Smooth muscle cell (in vitro differentiated cells): Measurements from ENCODE around the gene FABP3. TPM values are rescaled to one million over a fixed set of nuclear protein-coding genes. Genes with fewer than 3 reads are reported as not detected.

ENCODE experiments used
- DNase-seq: peaks from one replicate; lab custom pipeline; 2025; ENCODE audit not compliant: unreplicated experiment; lab: John Stamatoyannopoulos, UW
- H2AFZ ChIP-seq: fragments of 200-600 bp; sonication (generic); 2 replicates; pipeline ENCODE4 v1.6.0; 2016; ENCODE audit warnings: antibody characterized with exemption, low read depth, mild to moderate bottlenecking
- H3F3A ChIP-seq: fragments of 200-600 bp; sonication (generic); 2 replicates; pipeline ENCODE4 v1.6.0; 2017; ENCODE audit warnings: antibody characterized with exemption, low read depth
- H3K27ac ChIP-seq: fragments of 200-600 bp; sonication (generic); 2 replicates; pipeline ENCODE4 v1.5.1; 2016; ENCODE audit warnings: low read depth, mild to moderate bottlenecking
- H3K27me3 ChIP-seq: fragments of 200-600 bp; sonication (generic); 2 replicates; pipeline ENCODE4 v1.6.1; 2016; ENCODE audit warnings: low read depth, mild to moderate bottlenecking
- H3K36me3 ChIP-seq: fragments of 200-600 bp; sonication (generic); 2 replicates; pipeline ENCODE4 v1.5.1; 2016; ENCODE audit warnings: low read depth
- H3K4me1 ChIP-seq: fragments of 200-600 bp; sonication (generic); 2 replicates; pipeline ENCODE4 v1.5.1; 2016; ENCODE audit warnings: low read depth
- H3K4me2 ChIP-seq: fragments of 200-600 bp; sonication (generic); 2 replicates; pipeline ENCODE4 v1.6.0; 2016; ENCODE audit warnings: mild to moderate bottlenecking
- H3K4me3 ChIP-seq: fragments of 200-600 bp; sonication (generic); 2 replicates; pipeline ENCODE4 v1.5.1; 2016; ENCODE audit warnings: mild to moderate bottlenecking
- H3K79me2 ChIP-seq: fragments of 200-600 bp; sonication (generic); 2 replicates; pipeline ENCODE4 v1.6.0; 2016; ENCODE audit warnings: low read depth, mild to moderate bottlenecking
- H3K9ac ChIP-seq: fragments of 200-600 bp; sonication (generic); 2 replicates; pipeline ENCODE4 v1.6.0; 2016; ENCODE audit warnings: low read depth
- H3K9me3 ChIP-seq: fragments of 200-600 bp; sonication (generic); replicated peaks from 2 replicates; pipeline ENCODE4 v1.5.1; 2016; ENCODE audit warnings: low read depth
- H4K20me1 ChIP-seq: fragments of 200-600 bp; sonication (generic); 2 replicates; pipeline ENCODE4 v1.6.0; 2016; ENCODE audit warnings: low read depth
- WGBS: methylation state at CpG from one replicate; pipeline ENCODE4 v1.1.7; 2016; ENCODE audit warnings: low lambda C conversion rate; 5-methylcytosine and 5-hydroxymethylcytosine counted together
- polyA plus RNA-seq: library from polyadenylated mRNA; unstranded; fragments of >200 nt; fragmentation: Nextera tagmentation; extraction: Ambion mirVana; gene quantifications from 2 replicates; pipeline ENCODE4 v1.2.1, GENCODE V29; 2016
- total RNA-seq: library from RNA; depleted of rRNA; stranded (reverse); fragments of >200 nt; gene quantifications from 2 replicates; pipeline ENCODE4 v1.2.3, GENCODE V29; 2014
- TF ChIP-seq, protein P1 (sequence below): fragments of 200-600 bp; sonication (generic); IDR thresholded peaks from 2 replicates; pipeline ENCODE4 v1.5.1; 2017; ENCODE audit warnings: borderline replicate concordance, mild to moderate bottlenecking, antibody characterized with exemption; ENCODE audit not compliant: insufficient read depth, poor library complexity, severe bottlenecking

The FABP3 gene
- total and polyA plus RNA-seq, 2 experiments from 2014 or later = 2.5 to 6.9 TPM

GRCh38 chr1:31373897-31374486 is 1.1 kb upstream of the FABP3 start:
- peak overlapping the region; percentile 58 for H3K4me3 ChIP-seq
- H3K27me3 ChIP-seq = no peaks in the 10 kb centered on the region
- H3K9me3 ChIP-seq = no peaks in the 10 kb centered on the region
- TF ChIP-seq, protein P1, sequence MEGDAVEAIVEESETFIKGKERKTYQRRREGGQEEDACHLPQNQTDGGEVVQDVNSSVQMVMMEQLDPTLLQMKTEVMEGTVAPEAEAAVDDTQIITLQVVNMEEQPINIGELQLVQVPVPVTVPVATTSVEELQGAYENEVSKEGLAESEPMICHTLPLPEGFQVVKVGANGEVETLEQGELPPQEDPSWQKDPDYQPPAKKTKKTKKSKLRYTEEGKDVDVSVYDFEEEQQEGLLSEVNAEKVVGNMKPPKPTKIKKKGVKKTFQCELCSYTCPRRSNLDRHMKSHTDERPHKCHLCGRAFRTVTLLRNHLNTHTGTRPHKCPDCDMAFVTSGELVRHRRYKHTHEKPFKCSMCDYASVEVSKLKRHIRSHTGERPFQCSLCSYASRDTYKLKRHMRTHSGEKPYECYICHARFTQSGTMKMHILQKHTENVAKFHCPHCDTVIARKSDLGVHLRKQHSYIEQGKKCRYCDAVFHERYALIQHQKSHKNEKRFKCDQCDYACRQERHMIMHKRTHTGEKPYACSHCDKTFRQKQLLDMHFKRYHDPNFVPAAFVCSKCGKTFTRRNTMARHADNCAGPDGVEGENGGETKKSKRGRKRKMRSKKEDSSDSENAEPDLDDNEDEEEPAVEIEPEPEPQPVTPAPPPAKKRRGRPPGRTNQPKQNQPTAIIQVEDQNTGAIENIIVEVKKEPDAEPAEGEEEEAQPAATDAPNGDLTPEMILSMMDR = no peak
- H3K4me1 ChIP-seq = peaks cover 14% of the 10 kb centered on the region
- no peak for DNase-seq
- H3F3A ChIP-seq = peaks cover 9% of the 10 kb centered on the region
- H4K20me1 ChIP-seq = no peaks in the 10 kb centered on the region
- 48% methylated on average over 11 of the region's 11 CpGs for WGBS
- no peaks in the 10 kb centered on the region for H3K79me2 ChIP-seq
- H2AFZ ChIP-seq = no peak overlapping the region
- no peaks in the 10 kb centered on the region for H3K36me3 ChIP-seq
- H3K9ac ChIP-seq = no peak overlapping the region
- no peak overlapping the region for H3K27ac ChIP-seq
- peak overlapping the region; percentile 87 for H3K4me2 ChIP-seq

DNA sequence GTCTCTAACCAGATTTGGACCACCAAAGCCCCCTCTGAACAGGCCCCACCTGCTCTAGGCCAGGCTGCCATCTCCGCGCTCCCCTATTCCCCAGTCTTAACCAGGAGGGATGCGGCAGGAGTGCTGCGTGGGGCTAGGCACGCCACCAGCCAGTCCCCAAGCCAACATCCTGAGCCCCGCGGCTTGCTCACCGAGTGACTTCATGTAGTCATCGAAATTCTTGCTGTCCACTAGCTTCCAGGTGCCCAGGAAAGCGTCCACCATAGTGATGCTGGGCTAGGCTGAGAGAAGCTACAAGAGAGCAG is 173 bp downstream of the FABP3 start:
- WGBS = 30% methylated on average over 10 of the region's 10 CpGs
- H4K20me1 ChIP-seq = no peaks in the 10 kb centered on the region
- H3K4me2 ChIP-seq = peak overlapping the region; percentile 87
- no peaks in the 10 kb centered on the region for H3K79me2 ChIP-seq
- H3K9ac ChIP-seq = peak overlapping the region; percentile 76
- peaks cover 9% of the 10 kb centered on the region for H3F3A ChIP-seq
- peak overlapping the region; percentile 58 for H3K4me3 ChIP-seq
- no peak for DNase-seq
- no peaks in the 10 kb centered on the region for H3K9me3 ChIP-seq
- H3K4me1 ChIP-seq = peaks cover 14% of the 10 kb centered on the region
- TF ChIP-seq, protein P1 = no peak
- H3K27ac ChIP-seq = peak overlapping the region; percentile 76
- H3K27me3 ChIP-seq = no peaks in the 10 kb centered on the region
- H2AFZ ChIP-seq = no peak overlapping the region
- H3K36me3 ChIP-seq = no peaks in the 10 kb centered on the region

GRCh38 chr1:31372051-31372450 is 825 bp downstream of the FABP3 start:
- Histone ChIP-seq H3K36me3 (no peaks in the 10 kb centered on the region), H3K79me2 (no peaks in the 10 kb centered on the region), H3K9ac (no peak overlapping the region), H3F3A (peaks cover 9% of the 10 kb centered on the region), H3K4me3 (no peak overlapping the region), H3K9me3 (no peaks in the 10 kb centered on the region), H3K4me1 (peaks cover 14% of the 10 kb centered on the region), H3K27ac (no peak overlapping the region), H4K20me1 (no peaks in the 10 kb centered on the region), H3K4me2 (no peak overlapping the region), H3K27me3 (no peaks in the 10 kb centered on the region), H2AFZ (no peak overlapping the region)
- 85% methylated on average over 3 of the region's 3 CpGs for WGBS
- no peak for DNase-seq
- TF ChIP-seq, protein P1 = no peak
